HG03571 (cell line): ENCODE results near the gene TTC21B.

Experiments
- ATAC-seq: cut with Tn5 transposase; IDR thresholded peaks from one replicate; pipeline ENCODE4 v1.9.1; 2021; ENCODE audit not compliant: unreplicated experiment

TTC21B gene

GRCh38 chr2:165927353-165927752 is 26.2 kb downstream of the TTC21B start:
- ATAC-seq: no peak

DNA sequence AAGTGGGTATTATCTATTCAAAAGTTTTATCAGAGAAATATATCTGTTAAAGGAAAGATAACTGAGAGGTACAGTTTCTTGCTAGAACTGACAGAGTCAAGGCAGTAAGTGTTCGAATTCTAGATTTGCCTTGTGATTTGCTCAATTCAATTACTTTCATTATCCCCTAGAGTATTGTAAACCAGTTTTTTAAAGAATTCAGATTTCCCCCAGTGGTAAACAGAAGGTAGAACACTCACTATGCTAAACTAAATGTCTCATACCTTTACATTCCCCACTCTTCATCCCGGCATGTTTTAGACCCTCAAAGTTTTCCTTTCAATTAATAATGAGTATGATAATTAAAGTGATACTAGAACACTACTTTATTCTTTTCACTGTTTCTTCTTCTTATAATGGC is 28.6 kb downstream of the TTC21B start:
- ATAC-seq: no peak

DNA sequence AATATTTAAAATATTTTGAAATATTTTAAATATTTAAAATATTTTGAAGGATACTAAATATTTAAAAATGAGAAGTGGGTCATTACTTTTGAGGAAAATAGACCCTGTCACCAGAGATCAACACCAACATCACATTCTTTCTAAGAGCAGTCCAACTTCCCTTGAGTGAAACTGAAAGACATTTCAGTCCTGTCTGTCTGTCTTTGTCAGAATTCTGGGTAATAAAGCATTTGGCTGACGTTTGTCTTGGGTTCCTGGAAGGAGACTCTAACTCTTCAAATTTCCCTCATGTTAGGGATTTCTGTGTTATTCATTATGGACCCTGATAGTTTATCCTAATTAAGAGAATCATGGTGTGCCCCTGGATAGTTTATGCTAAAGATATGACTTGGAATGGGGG is 32.8 kb downstream of the TTC21B start:
- ATAC-seq: no peak

- no peak for ATAC-seq
These were observed 39.9 kb downstream of the TTC21B start for GRCh38 chr2:165913636-165914035.

GRCh38 chr2:165911981-165912380 is 41.6 kb downstream of the TTC21B start:
- ATAC-seq: no peak

DNA sequence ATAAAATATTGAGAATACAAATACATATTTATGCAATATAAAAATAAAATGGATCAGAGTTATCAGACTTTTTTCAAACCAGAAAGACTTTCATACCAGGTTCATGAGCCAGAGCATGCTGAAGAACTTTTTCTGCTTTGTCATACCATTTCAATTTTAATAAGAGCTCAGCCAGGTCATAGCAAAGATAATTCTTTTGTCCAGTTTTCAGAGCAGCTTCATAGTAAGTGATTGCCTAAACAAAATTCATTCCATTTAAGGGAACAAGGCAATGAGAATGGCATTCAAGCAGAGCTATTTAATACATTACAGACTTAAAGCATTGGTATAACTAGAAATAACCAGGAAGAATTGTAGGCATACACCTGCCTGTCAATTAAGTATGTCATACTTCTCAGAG is 42.3 kb downstream of the TTC21B start:
- no peak for ATAC-seq

DNA sequence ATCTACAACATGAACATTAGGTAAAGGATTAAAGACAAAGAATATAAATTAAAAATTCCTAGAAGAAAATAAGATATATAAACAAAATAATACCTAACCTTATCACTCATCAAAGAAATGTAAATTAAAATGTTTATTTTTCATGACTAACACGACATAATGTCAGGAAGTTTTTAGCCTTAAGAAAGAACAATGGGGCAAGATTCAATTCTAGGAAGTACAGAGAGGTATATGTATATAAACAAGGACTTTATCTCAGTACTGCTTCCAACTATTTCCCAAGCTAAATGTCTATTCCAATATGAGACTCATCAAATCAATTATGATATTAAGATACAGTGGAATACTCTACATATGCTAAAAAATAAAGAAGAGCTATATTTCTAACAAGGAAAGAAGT is 44.1 kb downstream of the TTC21B start:
- no peak for ATAC-seq

DNA sequence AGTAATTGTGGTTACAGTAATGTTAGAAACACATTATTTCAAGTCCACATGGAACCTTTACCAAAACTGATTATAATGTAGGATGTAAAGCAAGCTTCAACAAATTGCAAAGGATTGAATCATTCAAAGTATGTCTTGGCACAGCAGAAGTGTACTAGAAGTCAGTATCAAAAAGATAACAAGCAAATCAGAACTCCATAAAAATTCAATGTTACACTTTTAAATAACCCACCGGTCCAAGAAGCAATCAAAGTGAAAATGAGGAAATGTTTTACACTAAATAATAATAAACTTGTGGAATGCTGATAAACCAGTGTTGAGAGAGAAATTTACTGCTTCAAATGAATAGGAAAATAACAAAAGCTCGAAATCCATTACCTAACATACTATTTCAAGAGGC is 47.7 kb downstream of the TTC21B start:
- ATAC-seq: no peak

DNA sequence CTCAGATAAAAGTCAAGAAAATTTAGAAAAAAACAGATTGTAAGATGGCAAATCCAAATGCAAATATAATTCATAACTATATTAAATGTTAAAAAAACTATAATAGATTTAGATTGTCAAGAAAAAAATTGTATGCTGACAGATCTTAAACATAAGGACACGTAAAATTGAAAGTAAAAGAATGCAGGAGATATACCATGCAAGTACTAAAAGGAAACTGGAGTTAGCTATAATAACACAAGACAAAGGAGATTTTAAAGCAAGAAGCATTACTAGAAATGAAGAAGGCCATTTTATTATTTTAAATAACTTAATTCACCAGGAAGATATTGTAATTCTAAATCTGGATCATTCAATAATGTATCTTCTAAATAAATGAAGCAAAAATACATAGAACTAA is 48.3 kb downstream of the TTC21B start:
- no peak for ATAC-seq

DNA sequence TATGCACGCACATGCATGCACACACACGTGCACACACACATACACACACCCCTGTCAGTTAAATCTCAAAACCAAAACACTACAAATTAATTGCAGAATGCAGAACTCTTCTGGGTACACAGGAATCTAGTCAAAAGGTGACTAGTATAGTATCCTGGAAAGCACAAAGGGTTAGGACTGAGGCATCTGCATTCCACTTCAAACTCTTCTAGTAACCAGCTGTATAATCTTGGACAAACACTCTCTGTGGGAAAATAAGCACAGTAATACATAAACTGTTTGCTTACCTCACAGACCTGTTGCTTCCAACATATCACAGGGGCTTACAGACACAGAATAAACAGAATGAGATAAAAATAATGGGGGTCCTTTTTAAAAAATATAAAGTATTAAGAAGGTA is 49.1 kb downstream of the TTC21B start:
- ATAC-seq: no peak

DNA sequence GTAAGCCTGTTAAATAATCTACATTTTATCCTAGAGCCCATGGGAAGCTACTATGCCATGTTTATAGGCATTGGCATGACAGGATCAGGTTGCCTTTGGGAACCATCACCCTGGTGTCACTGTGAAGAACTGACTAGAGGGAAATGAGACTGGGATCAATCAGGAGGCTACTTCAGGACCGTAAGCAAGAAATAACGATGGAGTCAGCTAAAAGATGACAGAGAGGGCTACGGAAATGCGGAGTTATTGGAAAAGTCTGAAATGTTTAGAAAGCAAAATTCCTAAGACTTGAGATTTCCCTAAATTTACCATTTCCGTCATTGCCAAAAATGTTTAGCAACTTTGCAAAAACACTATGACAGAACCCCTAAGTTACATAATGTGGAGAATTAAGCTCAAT is 50.2 kb downstream of the TTC21B start:
- no peak for ATAC-seq

- no peak for ATAC-seq
These were observed 50.6 kb downstream of the TTC21B start for GRCh38 chr2:165902934-165903333.

DNA sequence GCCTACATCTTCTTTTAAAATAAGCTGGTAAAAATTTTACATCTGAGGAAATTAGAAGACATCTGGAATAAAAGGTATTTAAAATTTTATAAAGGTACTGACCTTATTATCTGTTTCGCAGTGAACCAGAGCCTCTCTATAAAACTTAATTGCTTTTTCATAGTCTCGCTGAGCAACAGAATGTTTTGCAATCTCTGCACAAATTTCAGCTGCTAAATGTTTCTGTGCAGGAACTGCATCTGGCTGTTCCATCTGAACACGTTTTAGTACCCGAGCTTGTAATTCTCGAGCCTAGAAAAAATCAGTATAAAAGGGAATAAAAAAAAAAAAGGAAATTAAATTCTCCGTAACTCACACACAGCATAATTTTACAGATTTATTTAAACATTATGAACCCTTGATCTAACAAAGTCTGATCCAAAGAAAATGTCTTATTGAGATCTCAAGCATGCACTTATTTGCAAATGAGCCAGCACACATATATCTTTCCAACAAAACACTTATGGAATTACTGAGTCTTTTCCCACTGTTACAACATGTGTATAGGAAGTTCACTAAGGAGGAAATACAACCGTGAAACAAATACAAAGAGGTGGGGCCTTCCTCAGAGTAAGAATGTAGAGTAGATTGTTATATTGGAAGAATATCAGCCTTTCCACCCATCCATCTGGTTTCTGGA is 51.8 kb downstream of the TTC21B start:
- ATAC-seq: no peak

DNA sequence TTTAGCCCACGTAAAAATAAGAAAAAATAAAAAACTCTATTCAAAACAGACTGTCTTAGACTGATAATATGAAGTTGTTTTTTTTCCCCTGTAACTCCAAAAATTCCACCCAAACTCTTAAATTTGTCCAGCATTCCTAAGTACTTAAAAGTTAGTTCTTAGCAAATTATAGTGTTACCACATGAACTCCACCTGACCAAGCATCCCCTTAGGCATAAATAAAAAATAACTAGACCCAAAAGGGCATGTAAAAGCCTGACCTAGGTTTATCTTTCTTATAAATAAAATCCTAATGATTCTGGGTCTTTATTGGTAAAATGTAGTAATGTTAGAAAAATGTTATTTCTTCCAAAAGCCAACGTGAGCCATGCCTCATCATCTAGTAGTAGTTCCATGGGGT is 54.3 kb downstream of the TTC21B start:
- no peak for ATAC-seq

GRCh38 chr2:165898381-165898780 is 55.2 kb downstream of the TTC21B start:
- ATAC-seq: no peak

- ATAC-seq: peak; percentile 51
These were observed 55.9 kb downstream of the TTC21B start for GRCh38 chr2:165897726-165898125.

DNA sequence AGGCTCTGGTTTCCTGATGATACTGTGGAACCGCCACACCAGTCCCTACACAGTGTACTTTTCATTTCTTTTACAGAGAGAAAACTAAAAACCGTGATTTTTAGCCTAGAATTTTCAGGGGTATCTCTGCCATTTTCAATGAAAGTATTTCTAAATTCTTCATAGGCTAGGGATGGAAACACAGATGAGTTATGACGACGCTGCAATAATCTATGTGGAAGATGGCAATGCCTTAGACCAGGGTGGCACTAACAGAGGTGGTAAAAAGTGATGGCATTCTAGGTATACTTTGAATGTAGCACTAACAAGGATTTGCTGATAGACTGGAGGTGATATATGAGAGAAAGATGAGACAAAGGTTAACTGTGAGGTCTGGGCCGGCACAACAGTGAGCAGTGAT is 56.5 kb downstream of the TTC21B start:
- no peak for ATAC-seq

DNA sequence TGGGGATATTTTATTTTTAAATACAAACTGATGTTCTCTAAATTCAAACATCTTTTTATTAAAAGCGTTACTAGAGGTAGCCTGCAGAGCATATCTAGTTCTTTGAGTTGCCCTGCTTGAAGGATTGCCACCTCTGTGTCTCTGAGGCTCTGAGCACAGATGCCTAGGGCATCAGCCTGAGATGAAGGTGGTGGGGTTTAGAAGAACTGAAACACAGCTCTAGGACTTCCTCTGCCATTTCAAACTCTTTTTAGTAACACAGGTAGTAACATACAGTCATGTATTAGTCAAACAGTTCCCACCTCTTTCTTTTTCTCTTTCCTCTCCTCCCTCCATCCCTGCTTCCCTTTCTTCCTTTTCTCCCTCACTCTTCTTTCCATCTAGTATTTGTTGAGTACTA is 57.6 kb downstream of the TTC21B start:
- peak; percentile 68 for ATAC-seq

GRCh38 chr2:165893556-165893955 is 60.0 kb downstream of the TTC21B start:
- ATAC-seq: no peak

DNA sequence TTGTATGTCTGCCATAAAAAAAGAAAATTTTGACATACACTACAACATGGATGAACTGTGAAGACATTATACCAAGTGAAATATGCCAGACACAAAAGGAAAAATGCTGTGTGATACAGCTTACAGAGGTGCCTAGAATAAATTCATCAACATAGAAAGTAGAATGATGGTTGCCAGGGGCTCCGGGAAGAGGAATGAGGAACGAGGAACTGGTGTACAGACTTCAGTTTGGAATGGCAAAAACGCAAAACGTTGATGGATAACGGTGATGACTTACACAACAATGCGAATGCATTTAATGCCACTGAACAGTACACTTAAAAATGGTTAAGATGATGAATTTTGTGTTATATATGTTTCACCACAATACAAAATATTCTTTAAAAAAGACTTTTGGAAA is 61.0 kb downstream of the TTC21B start:
- no peak for ATAC-seq

GRCh38 chr2:165891943-165892342 is 61.6 kb downstream of the TTC21B start:
- ATAC-seq: no peak

DNA sequence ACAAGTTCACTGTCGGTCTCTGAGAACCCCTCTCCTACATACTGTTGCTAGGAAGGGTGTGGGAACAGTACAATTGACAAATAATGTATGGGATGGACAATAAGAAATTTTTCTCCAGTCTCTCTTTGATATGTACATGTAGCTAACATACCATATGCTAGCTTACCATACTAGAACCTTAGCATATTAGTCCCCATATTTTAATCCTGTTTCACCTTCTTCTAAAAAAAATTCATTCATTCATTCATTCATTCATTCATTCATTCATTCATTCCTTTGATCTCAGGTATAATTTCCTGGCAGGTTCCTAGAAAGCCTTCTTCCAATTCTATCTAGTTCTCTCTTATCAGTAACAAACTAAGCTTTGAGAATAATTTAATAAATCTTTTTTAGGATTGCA is 62.2 kb downstream of the TTC21B start:
- no peak for ATAC-seq

DNA sequence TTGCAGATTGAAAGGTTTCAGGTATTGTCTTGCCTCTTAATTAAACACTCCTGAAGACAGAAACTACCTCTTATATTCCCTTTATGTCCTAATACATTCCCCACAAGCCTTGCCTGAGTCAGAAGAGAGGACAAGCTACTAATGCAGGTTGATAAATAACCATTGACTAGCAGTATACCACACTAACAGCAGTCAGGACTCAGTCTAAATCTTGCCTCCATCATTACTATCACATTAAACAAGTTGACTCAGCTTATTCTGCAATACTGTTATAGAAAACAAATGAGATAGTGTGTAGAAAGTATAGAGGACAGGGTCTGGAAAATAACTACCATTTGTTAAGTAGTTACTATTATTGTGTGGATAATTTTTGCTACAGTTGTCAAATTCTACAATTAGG is 63.8 kb downstream of the TTC21B start:
- no peak for ATAC-seq

GRCh38 chr2:165889158-165889557 is 64.4 kb downstream of the TTC21B start:
- ATAC-seq: no peak
